Muscle layer of colon (tissue), 2 donors: ENCODE results near the gene PEX11G.
A peak's percentile ranks its signal among the peaks of the same experiment; 100 is the strongest.

Experiments
- H3K27ac ChIP-seq: one replicate; pipeline ENCODE4 v1.7.0; 2013; ENCODE audit warnings: low read depth, mild to moderate bottlenecking, low read length, moderate library complexity
- H3K27me3 ChIP-seq, 2 donors: one replicate each; pipeline ENCODE4 v1.7.0; 2013; ENCODE audit warnings: low read length in 2 of 2, mild to moderate bottlenecking in 2 of 2; ENCODE audit not compliant: insufficient read depth in 2 of 2, control insufficient read depth in 1 of 2
- H3K36me3 ChIP-seq: one replicate; pipeline ENCODE4 v1.7.0; 2013; ENCODE audit warnings: mild to moderate bottlenecking, low read length; ENCODE audit not compliant: insufficient read depth
- H3K4me1 ChIP-seq: one replicate; pipeline ENCODE4 v1.7.0; 2013; ENCODE audit warnings: mild to moderate bottlenecking, low read length; ENCODE audit not compliant: insufficient read depth
- H3K4me3 ChIP-seq, 2 donors: one replicate each; pipeline ENCODE4 v1.7.0; 2013; ENCODE audit warnings: low read length in 2 of 2, low read depth in 1 of 2, mild to moderate bottlenecking in 1 of 2, moderate library complexity in 1 of 2
- H3K9ac ChIP-seq: one replicate; pipeline ENCODE4 v1.7.0; 2013; ENCODE audit warnings: low read length
- H3K9me3 ChIP-seq: one replicate; pipeline ENCODE4 v1.7.0; 2013; ENCODE audit warnings: mild to moderate bottlenecking, low read length
- donor health status: abdominal sarcoma.
- donor health status: Adenocarcinoma of cecum.

PEX11G gene

GRCh38 chr19:7528192-7528519 lies 39.3 kb upstream of the PEX11G start:
- no peaks in the 10 kb centered on the region for H3K9me3 ChIP-seq
- no peak overlapping the region for H3K9ac ChIP-seq
- H3K4me1 ChIP-seq, result peaks cover 12% of the 10 kb centered on the region
- H3K36me3 ChIP-seq, result peaks cover 11% of the 10 kb centered on the region
- H3K27ac ChIP-seq, result no peak overlapping the region
- no peak overlapping the region for H3K4me3 ChIP-seq
- no peaks in the 10 kb centered on the region for H3K27me3 ChIP-seq

- Histone ChIP-seq H3K36me3 (peaks cover 11% of the 10 kb centered on the region), H3K4me3 (no peak overlapping the region), H3K9me3 (no peaks in the 10 kb centered on the region), H3K4me1 (peaks cover 14% of the 10 kb centered on the region), H3K27ac (no peak overlapping the region), H3K9ac (no peak overlapping the region), H3K27me3 (no peaks in the 10 kb centered on the region)
Observed at GRCh38 chr19:7527516-7528191, 38.8 kb upstream of the PEX11G start.

GRCh38 chr19:7526059-7526929 lies 37.5 kb upstream of the PEX11G start:
- Histone ChIP-seq H3K4me1 (peaks cover 21% of the 10 kb centered on the region), H3K4me3 (no peak overlapping the region), H3K27me3 (no peaks in the 10 kb centered on the region), H3K9me3 (no peaks in the 10 kb centered on the region), H3K9ac (no peak overlapping the region), H3K27ac (no peak overlapping the region), H3K36me3 (peaks cover 11% of the 10 kb centered on the region)

GRCh38 chr19:7524992-7525739 lies 36.3 kb upstream of the PEX11G start:
- H3K9ac ChIP-seq, result no peak overlapping the region
- no peak overlapping the region for H3K4me3 ChIP-seq
- no peaks in the 10 kb centered on the region for H3K9me3 ChIP-seq
- peaks cover 21% of the 10 kb centered on the region for H3K4me1 ChIP-seq
- peaks cover 11% of the 10 kb centered on the region for H3K36me3 ChIP-seq
- H3K27ac ChIP-seq, result no peak overlapping the region
- H3K27me3 ChIP-seq, result no peaks in the 10 kb centered on the region

GRCh38 chr19:7524523-7524922 lies 35.7 kb upstream of the PEX11G start:
- no peak overlapping the region for H3K27ac ChIP-seq
- H3K4me1 ChIP-seq, result peaks cover 21% of the 10 kb centered on the region

GRCh38 chr19:7522923-7523667 lies 34.3 kb upstream of the PEX11G start:
- Histone ChIP-seq H3K9me3 (no peaks in the 10 kb centered on the region), H3K4me1 (peaks cover 21% of the 10 kb centered on the region), H3K27ac (peak overlapping the region; percentile 47), H3K9ac (peak overlapping the region; percentile 65), H3K27me3 (no peaks in the 10 kb centered on the region), H3K36me3 (peaks cover under 1% of the 10 kb centered on the region), H3K4me3 (peak overlapping the region; percentile 70 to 79)

More at GRCh38 chr19:7524523-7524922, 35.7 kb upstream of the PEX11G start:
- Histone ChIP-seq H3K27me3 (no peaks in the 10 kb centered on the region), H3K9ac (no peak overlapping the region), H3K36me3 (peaks cover 11% of the 10 kb centered on the region), H3K4me3 (no peak overlapping the region), H3K9me3 (no peaks in the 10 kb centered on the region)

GRCh38 chr19:7522072-7522922 lies 33.5 kb upstream of the PEX11G start, which contains the start of gene MCOLN1:
MCOLN1 (plus strand) TSS chr19:7522624; CDS start chr19:7522751, 127 bp downstream.
- H3K36me3 ChIP-seq, result no peaks in the 10 kb centered on the region
- peak within 1 kb of the TSS; percentile 47 for H3K27ac ChIP-seq
- peaks cover 29% of the 10 kb centered on the region for H3K4me1 ChIP-seq
- H3K4me3 ChIP-seq, result peak within 1 kb of the TSS; percentile 70 to 79
- H3K9ac ChIP-seq, result peak within 1 kb of the TSS; percentile 65
- H3K9me3 ChIP-seq, result no peaks in the 10 kb centered on the region
- H3K27me3 ChIP-seq, result no peaks in the 10 kb centered on the region

GRCh38 chr19:7521551-7522071 lies 32.8 kb upstream of the PEX11G start:
- Histone ChIP-seq H3K9ac (peak overlapping the region; percentile 19), H3K4me1 (peaks cover 36% of the 10 kb centered on the region), H3K4me3 (peak overlapping the region in 1 of 2 donors; percentile 70), H3K9me3 (no peaks in the 10 kb centered on the region), H3K36me3 (no peaks in the 10 kb centered on the region), H3K27ac (peak overlapping the region; percentile 39), H3K27me3 (no peaks in the 10 kb centered on the region)

- H3K9me3 ChIP-seq, result no peaks in the 10 kb centered on the region
- H3K4me1 ChIP-seq, result peaks cover 41% of the 10 kb centered on the region
- no peaks in the 10 kb centered on the region for H3K36me3 ChIP-seq
- H3K27me3 ChIP-seq, result no peaks in the 10 kb centered on the region
- H3K27ac ChIP-seq, result no peak overlapping the region
- H3K9ac ChIP-seq, result no peak overlapping the region
- no peak overlapping the region for H3K4me3 ChIP-seq
Observed at GRCh38 chr19:7520131-7521051, 31.6 kb upstream of the PEX11G start.
